Stimulated activated CD8-positive, alpha-beta memory T cell treated with anti-CD3 and anti-CD28 coated beads, Interleukin-12 subunit alpha, Interleukin-12 subunit beta, amount 100 ng/mL, for 4 hours (primary cell): Measurements from ENCODE around the gene CAPZB.
"Not testable (repeated sequence)": the region's sequence is repeated elsewhere in the genome, so short reads cannot be mapped to it uniquely, and the experiment has no call there.

Experiments
- DNase-seq: peaks from one replicate; pipeline ENCODE4 v3.0.0-alpha.2; 2020; ENCODE audit warnings: low read depth

The CAPZB gene

GRCh38 chr1:19485362-19486187, at the start of gene CAPZB:
CAPZB (minus strand) TSS chr1:19485539; CDS start chr1:19485438, 101 bp downstream.
- peak; percentile 93 for DNase-seq

GRCh38 chr1:19534281-19534680, 48.9 kb upstream of the CAPZB start:
- no peak for DNase-seq

GRCh38 chr1:19533626-19534025, 48.3 kb upstream of the CAPZB start:
- DNase-seq, result no peak

GRCh38 chr1:19532519-19532918, 47.2 kb upstream of the CAPZB start:
- no peak for DNase-seq

- DNase-seq, result no peak
Observed at GRCh38 chr1:19529664-19530063, 44.3 kb upstream of the CAPZB start.

- DNase-seq, result no peak
Observed at GRCh38 chr1:19528438-19528837, 43.1 kb upstream of the CAPZB start.

- no peak for DNase-seq
Observed at GRCh38 chr1:19525607-19526545, 40.5 kb upstream of the CAPZB start.

- DNase-seq, result no peak
Observed at GRCh38 chr1:19524791-19525190, 39.5 kb upstream of the CAPZB start.

- not testable (repeated sequence) for DNase-seq
Observed at GRCh38 chr1:19522570-19522969, 37.2 kb upstream of the CAPZB start.

GRCh38 chr1:19521411-19521810, 36.1 kb upstream of the CAPZB start:
- no peak for DNase-seq

GRCh38 chr1:19517017-19517416, 31.7 kb upstream of the CAPZB start:
- no peak for DNase-seq

GRCh38 chr1:19515201-19515600, 29.9 kb upstream of the CAPZB start:
- no peak for DNase-seq

- no peak for DNase-seq
Observed at GRCh38 chr1:19514391-19514831, 29.1 kb upstream of the CAPZB start.

GRCh38 chr1:19512545-19512944, 27.2 kb upstream of the CAPZB start:
- DNase-seq, result no peak

- DNase-seq, result no peak
Observed at GRCh38 chr1:19511116-19511515, 25.8 kb upstream of the CAPZB start.

GRCh38 chr1:19509647-19510046, 24.3 kb upstream of the CAPZB start:
- DNase-seq, result not testable (repeated sequence)

- DNase-seq, result no peak
Observed at GRCh38 chr1:19507516-19507915, 22.2 kb upstream of the CAPZB start.

GRCh38 chr1:19505693-19506457, 20.5 kb upstream of the CAPZB start:
- no peak for DNase-seq

GRCh38 chr1:19504796-19505692, 19.7 kb upstream of the CAPZB start:
- no peak for DNase-seq

GRCh38 chr1:19502284-19502683, 16.9 kb upstream of the CAPZB start:
- DNase-seq, result not testable (repeated sequence)

- not testable (repeated sequence) for DNase-seq
Observed at GRCh38 chr1:19499887-19500286, 14.5 kb upstream of the CAPZB start.
